SHP77 treated with DMSO at 0.1 percent for 48 hours (cell line): ENCODE data around the gene PFKFB4.
"Not testable (repeated sequence)": the region's sequence is repeated elsewhere in the genome, so short reads cannot be mapped to it uniquely, and the experiment has no call there.

Experiments
- DNase-seq: peaks from one replicate; lab custom pipeline; 2025; lab: John Stamatoyannopoulos, UW

The PFKFB4 gene

GRCh38 chr3:48530701-48531100 lies 25.9 kb downstream of the PFKFB4 start:
- DNase-seq: not testable (repeated sequence)

- DNase-seq: no peak
Observed at GRCh38 chr3:48528754-48529153, 27.8 kb downstream of the PFKFB4 start.

GRCh38 chr3:48528048-48528447 lies 28.6 kb downstream of the PFKFB4 start:
- no peak for DNase-seq

- no peak for DNase-seq
Observed at GRCh38 chr3:48524970-48525369, 31.6 kb downstream of the PFKFB4 start.

- no peak for DNase-seq
Observed at GRCh38 chr3:48521635-48522034, 35.0 kb downstream of the PFKFB4 start.

GRCh38 chr3:48519277-48519643 lies 37.3 kb downstream of the PFKFB4 start:
- DNase-seq: no peak

- DNase-seq: no peak
Observed at GRCh38 chr3:48518638-48519276, 37.8 kb downstream of the PFKFB4 start.

- no peak for DNase-seq
Observed at GRCh38 chr3:48518069-48518468, 38.5 kb downstream of the PFKFB4 start.

- no peak for DNase-seq
Observed at GRCh38 chr3:48516571-48516970, 40.0 kb downstream of the PFKFB4 start.

- DNase-seq: no peak
Observed at GRCh38 chr3:48514431-48515227, 42.0 kb downstream of the PFKFB4 start.

- no peak for DNase-seq
Observed at GRCh38 chr3:48511551-48511950, 45.1 kb downstream of the PFKFB4 start.

GRCh38 chr3:48507256-48508061 lies 49.1 kb downstream of the PFKFB4 start:
- DNase-seq: peak; percentile 55

- DNase-seq: no peak
Observed at GRCh38 chr3:48505968-48506504, 50.6 kb downstream of the PFKFB4 start.

- no peak for DNase-seq
Observed at GRCh38 chr3:48505146-48505545, 51.5 kb downstream of the PFKFB4 start.

- DNase-seq: no peak
Observed at GRCh38 chr3:48504051-48504946, 52.3 kb downstream of the PFKFB4 start, which contains the start of gene SHISA5. SHISA5 (minus strand) TSS chr3:48504174; CDS start chr3:48504094, 80 bp downstream.

GRCh38 chr3:48503401-48504050 lies 53.1 kb downstream of the PFKFB4 start:
- no peak for DNase-seq

- no peak for DNase-seq
Observed at GRCh38 chr3:48502728-48503168, 53.9 kb downstream of the PFKFB4 start.

GRCh38 chr3:48502121-48502520 lies 54.5 kb downstream of the PFKFB4 start:
- no peak for DNase-seq

GRCh38 chr3:48501196-48501595 lies 55.4 kb downstream of the PFKFB4 start:
- DNase-seq: no peak

GRCh38 chr3:48500656-48501055 lies 55.9 kb downstream of the PFKFB4 start:
- no peak for DNase-seq

GRCh38 chr3:48493203-48493501 lies 63.5 kb downstream of the PFKFB4 start:
- no peak for DNase-seq
